Measurements from ENCODE around the gene AADACL4.

DNA sequence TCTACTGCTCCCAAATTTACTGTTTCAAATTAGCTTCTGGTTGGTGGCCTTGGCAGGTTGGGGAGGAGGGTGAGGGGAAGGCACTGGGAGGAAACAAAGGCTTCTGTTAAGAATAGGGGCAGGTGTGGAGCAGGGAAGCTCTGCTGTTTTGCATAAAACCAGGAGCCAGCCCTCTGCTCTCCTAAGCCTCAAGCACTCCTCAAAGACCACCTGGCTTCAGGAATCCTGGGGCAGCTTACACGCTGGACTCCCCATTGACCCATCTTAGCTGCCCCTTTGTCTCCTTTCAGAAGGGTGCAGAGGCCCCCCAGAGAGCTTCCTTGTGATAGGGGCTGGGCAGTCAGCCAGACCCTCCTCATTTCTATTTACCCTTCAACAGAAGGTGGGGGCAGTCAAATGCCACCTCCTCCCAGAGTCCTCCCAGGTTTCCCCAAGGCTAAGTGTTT, 14.4 kb upstream of the AADACL4 start:
- TF ChIP-seq ZNF274 (IDR thresholded peaks at IDR 0.05; ENCODE audit: borderline replicate concordance, extremely low read depth, low read length) = no peak
- TF ChIP-seq, protein P1, sequence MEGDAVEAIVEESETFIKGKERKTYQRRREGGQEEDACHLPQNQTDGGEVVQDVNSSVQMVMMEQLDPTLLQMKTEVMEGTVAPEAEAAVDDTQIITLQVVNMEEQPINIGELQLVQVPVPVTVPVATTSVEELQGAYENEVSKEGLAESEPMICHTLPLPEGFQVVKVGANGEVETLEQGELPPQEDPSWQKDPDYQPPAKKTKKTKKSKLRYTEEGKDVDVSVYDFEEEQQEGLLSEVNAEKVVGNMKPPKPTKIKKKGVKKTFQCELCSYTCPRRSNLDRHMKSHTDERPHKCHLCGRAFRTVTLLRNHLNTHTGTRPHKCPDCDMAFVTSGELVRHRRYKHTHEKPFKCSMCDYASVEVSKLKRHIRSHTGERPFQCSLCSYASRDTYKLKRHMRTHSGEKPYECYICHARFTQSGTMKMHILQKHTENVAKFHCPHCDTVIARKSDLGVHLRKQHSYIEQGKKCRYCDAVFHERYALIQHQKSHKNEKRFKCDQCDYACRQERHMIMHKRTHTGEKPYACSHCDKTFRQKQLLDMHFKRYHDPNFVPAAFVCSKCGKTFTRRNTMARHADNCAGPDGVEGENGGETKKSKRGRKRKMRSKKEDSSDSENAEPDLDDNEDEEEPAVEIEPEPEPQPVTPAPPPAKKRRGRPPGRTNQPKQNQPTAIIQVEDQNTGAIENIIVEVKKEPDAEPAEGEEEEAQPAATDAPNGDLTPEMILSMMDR (IDR thresholded peaks at IDR 0.05; ENCODE audit: control extremely low read depth in 1 of 3, insufficient read depth in 1 of 3, low read depth in 1 of 3, low read length in 3 of 3) = no peak
- TF ChIP-seq SUZ12 (IDR thresholded peaks at IDR 0.05; ENCODE audit: low read length) = no peak
- TF ChIP-seq TCF12 (IDR thresholded peaks at IDR 0.05; ENCODE audit: low read depth, low read length) = peak; percentile 83
- TF ChIP-seq SP1 (IDR thresholded peaks at IDR 0.05; ENCODE audit: low read depth, low read length) = 0 out of 2 replicates have a peak, but pooled peaks have one; percentile 47
- TF ChIP-seq, protein P2, sequence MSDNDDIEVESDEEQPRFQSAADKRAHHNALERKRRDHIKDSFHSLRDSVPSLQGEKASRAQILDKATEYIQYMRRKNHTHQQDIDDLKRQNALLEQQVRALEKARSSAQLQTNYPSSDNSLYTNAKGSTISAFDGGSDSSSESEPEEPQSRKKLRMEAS (IDR thresholded peaks at IDR 0.05) = peak; percentile 44
- TF ChIP-seq EGR1 (IDR thresholded peaks at IDR 0.05; ENCODE audit: borderline replicate concordance, low read depth, low read length) = 0 out of 2 replicates have a peak, but pooled peaks have one; percentile 31
- TF ChIP-seq, protein P3, sequence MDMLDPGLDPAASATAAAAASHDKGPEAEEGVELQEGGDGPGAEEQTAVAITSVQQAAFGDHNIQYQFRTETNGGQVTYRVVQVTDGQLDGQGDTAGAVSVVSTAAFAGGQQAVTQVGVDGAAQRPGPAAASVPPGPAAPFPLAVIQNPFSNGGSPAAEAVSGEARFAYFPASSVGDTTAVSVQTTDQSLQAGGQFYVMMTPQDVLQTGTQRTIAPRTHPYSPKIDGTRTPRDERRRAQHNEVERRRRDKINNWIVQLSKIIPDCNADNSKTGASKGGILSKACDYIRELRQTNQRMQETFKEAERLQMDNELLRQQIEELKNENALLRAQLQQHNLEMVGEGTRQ (IDR thresholded peaks at IDR 0.05; ENCODE audit: low read length) = no peak
- peak; percentile 10 to 11; a peak in 2 of 4 replicates for TF ChIP-seq RAD21 (IDR thresholded peaks at IDR 0.05 in 1 of 2, conservative IDR thresholded peaks at IDR 0.05 in 1 of 2; ENCODE audit: low read depth in 2 of 2, low read length in 2 of 2)
- TF ChIP-seq, protein P4, sequence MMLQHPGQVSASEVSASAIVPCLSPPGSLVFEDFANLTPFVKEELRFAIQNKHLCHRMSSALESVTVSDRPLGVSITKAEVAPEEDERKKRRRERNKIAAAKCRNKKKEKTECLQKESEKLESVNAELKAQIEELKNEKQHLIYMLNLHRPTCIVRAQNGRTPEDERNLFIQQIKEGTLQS (IDR thresholded peaks at IDR 0.05; ENCODE audit: insufficient read depth, low read depth, low read length) = no peak
- no peak; a peak in 1 of 4 replicates for TF ChIP-seq SIN3A (conservative IDR thresholded peaks at IDR 0.05 in 1 of 2, IDR thresholded peaks at IDR 0.05 in 1 of 2; ENCODE audit: low read depth in 1 of 2, low read length in 2 of 2)

Measured in H1 (cell line).